GM18951 (cell line): Measurements from ENCODE around the gene CDA.

Source experiments
- POLR2A ChIP-seq: IDR thresholded peaks from 4 replicates; pipeline ENCODE4 v1.6.1; 2011; ENCODE audit warnings: mild to moderate bottlenecking; ENCODE audit not compliant: insufficient read length, insufficient read depth; ENCODE audit errors: extremely low read depth
- in situ Hi-C: fragments of 300-500 bp; cut with MboI; formaldehyde crosslinking; loops from one replicate; pipeline ENCODE4 v1.12.0; 2022; ENCODE audit warnings: low sequenced_read_pairs, mixed read lengths, inconsistent platforms; ENCODE audit not compliant: unreplicated experiment

CDA gene

GRCh38 chr1:20571427-20571826 lies 17.5 kb upstream of the CDA start:
- no peak for TF ChIP-seq POLR2A
- in situ Hi-C loops = no loop called here

GRCh38 chr1:20573987-20574386 lies 14.9 kb upstream of the CDA start:
- no peak for TF ChIP-seq POLR2A
- in situ Hi-C loops = no loop called here

- in situ Hi-C loops = no loop called here
- TF ChIP-seq POLR2A = no peak
These were observed 14.0 kb upstream of the CDA start for GRCh38 chr1:20574686-20575540.

DNA sequence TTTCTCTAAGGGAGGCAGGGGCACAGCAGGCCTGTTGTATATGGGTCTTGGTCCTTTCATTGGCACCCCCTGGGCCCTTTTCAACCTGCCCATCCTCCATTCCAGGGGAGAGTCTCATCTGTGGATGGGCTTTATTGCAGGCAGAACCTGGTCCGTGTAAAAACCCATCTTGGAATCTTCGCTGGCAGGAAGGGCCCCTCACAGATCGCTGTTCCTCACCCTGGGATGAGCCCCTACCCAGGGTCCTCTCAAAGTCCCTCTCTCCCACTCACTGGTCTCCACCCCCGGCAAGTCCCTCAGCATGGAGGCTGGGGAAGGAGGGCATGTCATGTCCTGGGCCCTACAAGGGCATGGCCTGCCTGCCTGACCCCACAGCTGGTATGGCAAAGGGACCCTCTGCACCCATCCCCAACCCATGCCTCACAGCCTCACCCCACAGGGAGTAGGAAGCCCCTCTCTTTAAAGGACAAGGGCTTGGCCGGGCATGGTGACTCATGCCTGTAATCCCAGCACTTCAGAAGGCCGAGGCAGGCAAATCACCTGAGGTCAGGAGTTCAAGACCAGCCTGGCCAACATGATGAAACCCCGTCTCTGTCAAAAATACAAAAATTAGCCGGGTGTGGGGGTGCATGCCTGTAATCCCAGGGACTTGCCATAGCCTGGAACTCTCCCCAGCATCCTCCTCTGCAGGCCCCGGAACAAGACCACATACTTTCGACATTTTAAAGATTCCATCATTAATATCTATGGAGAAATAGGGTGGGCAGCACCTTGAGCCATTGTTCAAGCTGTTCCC lies 13.2 kb upstream of the CDA start:
- in situ Hi-C loops = no loop called here
- TF ChIP-seq POLR2A = no peak

DNA sequence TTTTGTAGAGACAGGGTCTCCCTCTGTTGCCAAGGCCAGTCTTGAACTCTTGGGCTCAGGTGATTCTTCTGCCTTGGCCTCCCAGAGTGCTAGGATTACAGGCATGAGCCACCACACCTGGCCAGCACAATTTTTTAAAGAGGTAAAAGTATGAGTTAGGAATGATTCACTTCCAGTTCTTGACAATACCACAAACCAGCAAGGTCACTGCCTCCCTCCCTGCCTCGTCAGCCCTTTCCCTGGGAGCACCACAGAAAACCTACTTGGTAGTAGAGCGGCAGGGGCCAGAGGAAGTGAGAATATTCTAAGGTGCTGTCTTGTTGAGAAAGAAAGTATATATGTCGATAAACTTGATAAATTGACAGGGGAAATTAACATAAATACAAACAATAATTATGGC lies 10.8 kb upstream of the CDA start:
- no peak for TF ChIP-seq POLR2A
- in situ Hi-C loops = no loop called here

- TF ChIP-seq POLR2A = no peak
- in situ Hi-C loops = no loop called here
These were observed 10.0 kb upstream of the CDA start for GRCh38 chr1:20578721-20579395.

DNA sequence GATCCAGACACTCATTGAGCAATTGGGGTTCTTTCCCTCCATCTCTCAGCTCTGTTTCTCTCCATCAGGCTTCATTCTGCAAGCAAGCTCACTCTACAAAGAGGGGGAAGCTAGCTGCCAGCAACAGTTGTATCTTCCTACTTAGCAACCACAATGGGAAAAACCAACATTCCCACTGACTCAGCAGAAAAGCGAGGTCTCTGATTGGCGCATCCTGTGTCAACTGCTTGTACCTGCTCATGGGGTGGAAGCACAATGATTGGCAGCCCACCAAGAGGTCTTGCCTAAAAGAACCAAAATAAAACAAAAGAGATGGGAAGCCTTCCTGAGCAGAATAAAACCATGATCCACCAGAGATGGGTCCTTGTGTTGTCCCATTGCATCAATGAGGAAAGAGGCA lies 4.0 kb upstream of the CDA start:
- TF ChIP-seq POLR2A = no peak
- in situ Hi-C loops = no loop called here

- TF ChIP-seq POLR2A = no peak
- in situ Hi-C loops = no loop called here
These were observed 1.8 kb upstream of the CDA start for GRCh38 chr1:20586953-20587660.

GRCh38 chr1:20587661-20588053 lies 1.2 kb upstream of the CDA start:
- in situ Hi-C loops = no loop called here
- no peak for TF ChIP-seq POLR2A

DNA sequence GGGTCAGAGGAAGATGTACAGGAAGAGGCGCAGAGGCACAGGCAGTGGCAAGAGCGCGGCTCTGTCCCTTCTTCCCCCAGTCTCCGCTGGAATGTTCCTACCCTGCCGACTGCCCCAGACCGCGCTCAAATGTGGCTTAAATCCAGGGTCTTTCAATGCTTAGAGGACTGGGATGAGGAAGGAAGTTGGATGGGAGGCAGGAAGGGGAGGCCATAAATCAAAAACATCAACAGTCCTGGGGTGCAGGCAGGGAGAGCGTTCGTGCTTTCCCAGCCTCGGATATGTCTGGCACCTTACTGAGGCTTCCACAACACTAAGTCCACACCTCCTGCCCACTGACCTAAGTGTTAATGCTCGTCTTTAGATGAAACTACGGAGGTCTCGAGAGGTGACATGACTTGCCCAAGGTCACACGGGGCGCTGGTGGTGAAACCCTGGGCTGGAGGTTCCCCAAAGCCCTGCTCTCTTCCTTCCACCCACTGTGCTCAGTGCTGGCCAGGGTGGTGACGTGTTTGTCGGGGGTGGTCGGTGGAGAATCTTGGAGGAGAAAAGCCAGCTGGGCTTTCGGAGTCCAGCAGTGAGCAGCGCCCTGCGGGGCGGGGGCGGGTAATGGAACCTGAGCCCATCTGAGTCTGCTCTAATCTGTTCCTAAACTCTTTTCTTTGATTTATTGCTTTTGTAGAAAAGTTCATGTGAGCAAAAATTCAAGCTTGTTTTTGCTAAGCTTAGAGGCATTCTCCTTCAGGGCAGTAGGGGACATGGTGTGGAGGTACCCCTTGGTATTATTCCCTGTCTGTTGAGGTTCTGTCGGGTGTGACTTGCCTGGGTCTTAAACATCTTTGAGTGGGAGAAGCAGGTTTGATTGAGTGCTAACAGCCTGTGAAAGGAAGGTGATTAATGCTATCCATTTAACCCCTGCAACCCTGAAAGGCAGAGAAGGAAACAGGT lies 708 bp downstream of the CDA start:
- in situ Hi-C loops = no loop called here
- TF ChIP-seq POLR2A = no peak

DNA sequence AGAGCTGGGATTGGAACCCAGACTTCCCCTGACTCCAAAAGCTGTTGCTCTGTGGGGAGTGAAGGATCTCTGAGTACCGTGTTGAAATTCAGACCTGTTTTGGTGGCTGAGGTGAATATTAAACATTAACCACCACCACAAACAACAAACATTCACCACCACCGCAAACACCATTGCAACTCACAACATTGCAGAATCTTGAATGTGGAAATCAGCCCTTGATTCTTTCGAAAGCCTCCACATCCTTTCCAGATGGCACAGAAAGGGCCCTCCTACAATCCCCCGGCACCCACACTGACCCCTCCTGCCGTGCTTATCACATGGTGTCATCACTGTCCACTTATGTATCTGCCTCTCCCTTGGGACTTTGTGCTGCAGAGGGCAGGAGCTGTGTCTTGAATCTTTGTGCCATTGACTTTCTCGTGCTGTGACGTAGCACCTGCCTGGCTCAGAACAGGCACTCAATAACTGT lies 1.4 kb downstream of the CDA start:
- in situ Hi-C loops = no loop called here
- TF ChIP-seq POLR2A = no peak

DNA sequence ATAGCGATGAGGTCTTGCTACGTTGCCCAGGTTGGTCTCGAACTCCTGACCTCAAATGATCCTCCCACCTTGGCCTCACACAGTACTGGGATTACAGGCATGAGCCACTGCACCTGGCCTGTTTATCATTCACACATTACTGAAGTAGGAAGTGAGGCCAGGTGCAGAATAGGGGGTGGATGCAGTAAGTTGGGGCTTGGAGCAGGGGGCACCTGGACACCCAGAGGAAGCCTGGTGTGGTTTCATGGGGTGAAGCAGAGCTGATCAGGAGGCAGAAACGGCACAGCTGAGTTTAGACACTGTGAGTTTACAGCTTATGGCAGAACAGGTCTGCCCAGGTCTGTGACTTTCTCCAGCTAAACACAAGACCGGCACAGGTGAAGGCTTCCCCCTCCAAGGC lies 4.9 kb downstream of the CDA start:
- in situ Hi-C loops = no loop called here
- TF ChIP-seq POLR2A = no peak
